Endothelial cell of umbilical vein (primary cell): ENCODE data around the gene ZNF662. TPM values are rescaled to one million over a fixed set of nuclear protein-coding genes. Genes with fewer than 3 reads are reported as not detected.

Source experiments
- BruUV-seq: library from RNA; stranded (reverse); fragments of 400-500 nt; replicated peaks from 2 replicates; lab custom pipeline; 2021; lab: Mats Ljungman, UMichigan
- CTCF ChIA-PET: fragments of 300-600, 350-600 bp; sonication (Branson Sonifier 250); formaldehyde crosslinking; loops from one replicate; lab custom pipeline; 2021; ENCODE audit warnings: antibody characterized with exemption, inconsistent platforms; lab: Charles Lee
- POLR2A ChIA-PET: fragments of 300-600, 350-600 bp; sonication (Branson Sonifier 250); formaldehyde crosslinking; loops from one replicate; lab custom pipeline; 2021; ENCODE audit warnings: antibody characterized with exemption, inconsistent platforms; lab: Charles Lee
- DNase-seq: peaks from one replicate; pipeline ENCODE4 v3.0.0-alpha.2; 2011; ENCODE audit warnings: low read depth, low spot score
- FAIRE-seq: peaks from 2 replicates; lab custom pipeline; 2011; peaks lifted over from hg19 to GRCh38; lab: Jason Lieb, UNC
- H2AFZ ChIP-seq: 2 replicates; pipeline ENCODE4 v1.6.0; 2012; ENCODE audit warnings: low read depth, low read length, control low read depth, inconsistent platforms
- H3K27ac ChIP-seq: 2 replicates; pipeline ENCODE4 v1.5.1; 2011; ENCODE audit warnings: low read depth, mild to moderate bottlenecking, control low read depth, low read length, moderate library complexity; ENCODE audit not compliant: insufficient read depth
- H3K27me3 ChIP-seq, 2 experiments: 2 replicates each; pipeline versions ENCODE4 v1.6.0 to v1.6.1; 2011; ENCODE audit warnings: low read length in 2 of 2, mixed read lengths in 1 of 2; ENCODE audit not compliant: control insufficient read depth in 2 of 2, insufficient read depth in 2 of 2
- H3K36me3 ChIP-seq, 2 experiments: 2 replicates in 1 of 2; 3 replicates in 1 of 2; pipeline ENCODE4 v1.5.1; 2011; ENCODE audit warnings: low read length in 2 of 2, mild to moderate bottlenecking in 1 of 2, moderate library complexity in 1 of 2; ENCODE audit not compliant: control insufficient read depth in 2 of 2, insufficient read depth in 2 of 2; ENCODE audit errors: extremely low read depth in 1 of 2
- H3K4me1 ChIP-seq: 3 replicates; pipeline ENCODE4 v1.5.1; 2011; ENCODE audit warnings: mild to moderate bottlenecking, low read length; ENCODE audit not compliant: control insufficient read depth, insufficient read depth; ENCODE audit errors: extremely low read depth
- H3K4me2 ChIP-seq: 2 replicates; pipeline ENCODE4 v1.6.1; 2011; ENCODE audit warnings: low read length, control low read depth, mixed read lengths; ENCODE audit not compliant: insufficient read depth
- H3K4me3 ChIP-seq, 3 experiments: fragments of 200-600 bp in 1 of 3; sonication (generic), shearing (Covaris generic) in 1 of 3; replicated peaks in 1 of 3; 2 replicates each; pipeline ENCODE4 v1.5.1; 2011 to 2016; ENCODE audit warnings: control low read depth in 3 of 3, low read length in 3 of 3, mild to moderate bottlenecking in 2 of 3, inconsistent platforms in 1 of 3, low read depth in 1 of 3, moderate library complexity in 1 of 3; ENCODE audit not compliant: insufficient read depth in 1 of 3
- H3K79me2 ChIP-seq: 2 replicates; pipeline ENCODE4 v1.6.0; 2012; ENCODE audit warnings: low read length, inconsistent platforms; ENCODE audit not compliant: control insufficient read depth, insufficient read depth
- H3K9ac ChIP-seq: replicated peaks from 2 replicates; pipeline ENCODE3; 2011; ENCODE audit warnings: low read length, control low read depth; ENCODE audit not compliant: insufficient read depth; ENCODE audit errors: extremely low read depth
- H3K9me1 ChIP-seq: replicated peaks from 3 replicates; pipeline ENCODE4 v1.6.0; 2011; ENCODE audit warnings: mild to moderate bottlenecking, low read length; ENCODE audit not compliant: control insufficient read depth, insufficient read depth; ENCODE audit errors: extremely low read depth
- H3K9me3 ChIP-seq: replicated peaks from 2 replicates; pipeline ENCODE4 v1.5.1; 2012; ENCODE audit warnings: low read length, inconsistent platforms; ENCODE audit not compliant: control insufficient read depth, insufficient read depth
- H4K20me1 ChIP-seq: replicated peaks from 2 replicates; pipeline ENCODE3; 2011; ENCODE audit warnings: mild to moderate bottlenecking, low read length; ENCODE audit not compliant: control insufficient read depth, insufficient read depth; ENCODE audit errors: extremely low read depth
- CTCF ChIP-seq, 2 donors: IDR thresholded peaks; 1 replicate in 1 of 2; 2 replicates in 1 of 2; pipeline ENCODE4 v1.5.1; 2011; ENCODE audit warnings: low read length in 2 of 2, mild to moderate bottlenecking in 2 of 2, moderate library complexity in 2 of 2, control low read depth in 1 of 2, inconsistent platforms in 1 of 2, low read depth in 1 of 2; ENCODE audit not compliant: insufficient read depth in 1 of 2; ENCODE audit errors: extremely low read depth in 1 of 2
- EZH2 ChIP-seq: IDR thresholded peaks from 2 replicates; pipeline ENCODE4 v1.6.1; 2012; ENCODE audit warnings: borderline replicate concordance, low read depth, mild to moderate bottlenecking, moderate library complexity, low read length, inconsistent platforms; ENCODE audit not compliant: severe bottlenecking
- FOS ChIP-seq: IDR thresholded peaks from 2 replicates; pipeline ENCODE4 v1.6.1; 2011; ENCODE audit warnings: mild to moderate bottlenecking, low read length, moderate library complexity, borderline replicate concordance; ENCODE audit not compliant: insufficient read depth
- GATA2 ChIP-seq: IDR thresholded peaks from 2 replicates; pipeline ENCODE4 v1.7.0; 2011; ENCODE audit warnings: low read depth, mild to moderate bottlenecking, moderate library complexity, mixed read lengths, low read length; ENCODE audit not compliant: insufficient read length, insufficient read depth
- JUN ChIP-seq: IDR thresholded peaks from 2 replicates; pipeline ENCODE4 v1.6.1; 2011; ENCODE audit warnings: borderline replicate concordance, low read depth; ENCODE audit not compliant: insufficient read length, insufficient read depth
- MAX ChIP-seq: IDR thresholded peaks from 2 replicates; pipeline ENCODE4 v1.6.1; 2011; ENCODE audit not compliant: insufficient read depth, insufficient read length
- MYC ChIP-seq: IDR thresholded peaks from one replicate; pipeline ENCODE4 v1.6.1; 2011; ENCODE audit warnings: mild to moderate bottlenecking, low read depth, low read length
- POLR2A ChIP-seq: IDR thresholded peaks from 2 replicates; pipeline ENCODE4 v1.6.1; 2012; ENCODE audit warnings: low read depth, mild to moderate bottlenecking, control low read depth, low read length
- POLR2AphosphoS5 ChIP-seq: IDR thresholded peaks from 2 replicates; pipeline ENCODE4 v1.6.1; 2012; ENCODE audit warnings: low read depth, mild to moderate bottlenecking, control low read depth, low read length, moderate library complexity; ENCODE audit not compliant: insufficient read depth
- dilution Hi-C: fragments of 300-500 bp; cut with MboI; formaldehyde crosslinking; loops from one replicate; pipeline ENCODE4 v1.15.0; 2019; ENCODE audit warnings: low sequenced_read_pairs; ENCODE audit not compliant: extremely low pct_ligation_motif_present
- intact Hi-C: fragments of 100-400 bp; cut with micrococcal nuclease; formaldehyde crosslinking; loops from one replicate; pipeline ENCODE4 v1.10.0; 2022
- polyA plus RNA-seq, 4 experiments: library from polyadenylated mRNA; depleted of rRNA in 3 of 4; stranded (reverse) in 3 of 4; unstranded in 1 of 4; fragments of >200 nt; gene quantifications; 2 replicates each; pipeline versions ENCODE4 v1.2.1 to v1.2.3, GENCODE V29; 2011 to 2012; ENCODE audit warnings: missing spikeins in 1 of 4
- total RNA-seq: library from RNA; stranded (reverse); gene quantifications from 2 replicates; pipeline ENCODE4 v1.2.3, GENCODE V29; 2021

ZNF662 gene
- total and polyA plus RNA-seq, 2 donors (not counting 3 experiments of a cell fraction or from before 2014, with no cell fraction given), result 0.84 to 4.3 TPM

- DNase-seq (no peak), FAIRE-seq (no peak)
- Histone ChIP-seq H2AFZ (no peak overlapping the region), H3K9ac (no peak overlapping the region), H3K36me3 (no peaks in the 10 kb centered on the region), H3K4me2 (no peak overlapping the region), H3K27me3 (peaks cover 6 to 8% of the 10 kb centered on the region in 2 experiments), H3K79me2 (no peaks in the 10 kb centered on the region), H3K27ac (no peak overlapping the region), H4K20me1 (no peaks in the 10 kb centered on the region), H3K4me1 (no peaks in the 10 kb centered on the region), H3K9me3 (no peaks in the 10 kb centered on the region), H3K9me1 (no peaks in the 10 kb centered on the region), H3K4me3 (no peak overlapping the region)
- no TSS peak for BruUV-seq
- dilution Hi-C loops, result no loop called here
- intact Hi-C loops, result no loop called here
- ChIA-PET POLR2A (no interaction called here), CTCF (interaction anchor here (1.0 kb wide), 1 partner anchor 8 kb away, joined by 3 read pairs; no protein-coding TSS in a partner anchor)
- TF ChIP-seq JUN (no peak), MAX (no peak), MYC (no peak), CTCF (IDR thresholded peaks at IDR 0.05; ENCODE audit: extremely low read depth in 1 of 2, insufficient read depth in 1 of 2, low read depth in 1 of 2, low read length in 2 of 2) (no peak), GATA2 (no peak), EZH2 (no peak), POLR2A (no peak), POLR2AphosphoS5 (no peak), FOS (no peak)
These were observed 33.2 kb upstream of the ZNF662 start for GRCh38 chr3:42872718-42873117.
